K562 (cell line): ENCODE measurements around the gene ARHGEF40. TPM values are rescaled to one million over a fixed set of nuclear protein-coding genes. Genes with fewer than 3 reads are reported as not detected.

Experiments
- ARID2 ChIP-seq: fragments of 450-650 bp; IDR thresholded peaks from 2 replicates; pipeline ENCODE4 v1.6.1; 2017; ENCODE audit warnings: antibody characterized with exemption, mild to moderate bottlenecking
- CBX8 ChIP-seq: fragments of 200-600 bp; sonication (generic); IDR thresholded peaks from 2 replicates; pipeline ENCODE4 v1.6.1; 2012; ENCODE audit warnings: borderline replicate concordance, mixed run types, low read depth, mild to moderate bottlenecking, moderate library complexity, mixed read lengths, low read length, control low read depth, inconsistent platforms; ENCODE audit not compliant: poor library complexity, severe bottlenecking; ENCODE audit errors: extremely low read depth
- FUS ChIP-seq: fragments of 200-400 bp; formaldehyde crosslinking; optimal IDR thresholded peaks from 2 replicates; pipeline ENCODE3; 2017; ENCODE audit warnings: low read depth, low read length
- ILF3 ChIP-seq: fragments of 450-650 bp; IDR thresholded peaks from 2 replicates; pipeline ENCODE4 v1.6.1; 2018; ENCODE audit warnings: antibody characterized with exemption, mild to moderate bottlenecking, moderate library complexity, borderline replicate concordance
- KLF16 ChIP-seq: IDR thresholded peaks from 2 replicates; pipeline ENCODE4 v1.6.1; 2016; ENCODE audit warnings: antibody characterized with exemption
- MBD2 ChIP-seq: sonication (generic); IDR thresholded peaks from 2 replicates; pipeline ENCODE4 v1.6.1; 2016; ENCODE audit warnings: low read depth, borderline replicate concordance
- MIER1 ChIP-seq: fragments of 450-650 bp; IDR thresholded peaks from 2 replicates; pipeline ENCODE4 v1.6.1; 2016; ENCODE audit warnings: antibody characterized with exemption, mild to moderate bottlenecking, low read depth
- MYNN ChIP-seq, 2 experiments: sonication (generic); formaldehyde crosslinking in 1 of 2; IDR thresholded peaks; 2 replicates each; pipeline versions ENCODE4 v1.5.0 to v1.6.1; 2016 to 2020; ENCODE audit warnings: antibody characterized with exemption in 1 of 2, missing genetic modification reagents in 1 of 2
- PHF8 ChIP-seq: fragments of 200-600 bp; sonication (generic); IDR thresholded peaks from 2 replicates; pipeline ENCODE4 v1.6.1; 2012; ENCODE audit warnings: mixed run types, mild to moderate bottlenecking, inconsistent platforms, low read length, moderate library complexity, borderline replicate concordance
- PHTF2 ChIP-seq: fragments of 250-450 bp; sonication (Bioruptor Pico); IDR thresholded peaks from 2 replicates; pipeline ENCODE4 v1.5.0; 2021; ENCODE audit warnings: mild to moderate bottlenecking
- POLR2A ChIP-seq: fragments of 450-650 bp; conservative IDR thresholded peaks from 2 replicates; pipeline ENCODE4 v1.6.1; 2016
- PTRF ChIP-seq: fragments of 450-650 bp; IDR thresholded peaks from 2 replicates; pipeline ENCODE4 v1.6.1; 2016; ENCODE audit warnings: mild to moderate bottlenecking, missing genetic modification characterization, missing compliant biosample characterization
- RB1 ChIP-seq: fragments of 450-650 bp; IDR thresholded peaks from 2 replicates; pipeline ENCODE4 v1.6.1; 2017; ENCODE audit warnings: low read depth, mild to moderate bottlenecking
- RBM22 ChIP-seq: fragments of 200-400 bp; formaldehyde crosslinking; IDR thresholded peaks from 2 replicates; pipeline ENCODE4 v1.6.1; 2018; ENCODE audit warnings: low read length, low read depth; ENCODE audit not compliant: poor library complexity, severe bottlenecking
- SMAD3 ChIP-seq: fragments of 450-650 bp; formaldehyde crosslinking; conservative IDR thresholded peaks from 2 replicates; pipeline ENCODE4 v1.4.0; 2020; ENCODE audit warnings: mild to moderate bottlenecking
- STAT5A ChIP-seq: IDR thresholded peaks from 2 replicates; pipeline ENCODE4 v1.6.1; 2012; ENCODE audit warnings: low read length, inconsistent platforms, borderline replicate concordance
- YY1 ChIP-seq, 3 experiments: IDR thresholded peaks; 2 replicates each; pipeline ENCODE4 v1.6.1; 2011; ENCODE audit warnings: low read length in 2 of 3, mild to moderate bottlenecking in 2 of 3, moderate library complexity in 2 of 3, borderline replicate concordance in 1 of 3, control low read depth in 1 of 3, low read depth in 1 of 3; ENCODE audit not compliant: insufficient read depth in 3 of 3, insufficient replicate concordance in 2 of 3, control insufficient read depth in 1 of 3, insufficient read length in 1 of 3; ENCODE audit errors: extremely low read depth in 1 of 3
- ZKSCAN8 ChIP-seq: fragments of 200-800 bp; sonication (Bioruptor generic); IDR thresholded peaks from 2 replicates; pipeline ENCODE4 v1.6.1; 2016; ENCODE audit warnings: missing genetic modification characterization, missing compliant biosample characterization
- ZNF146 ChIP-seq: IDR thresholded peaks from one replicate; pipeline ENCODE4 v1.6.1; 2018; ENCODE audit warnings: missing compliant biosample characterization; ENCODE audit not compliant: unreplicated experiment
- ZNF3 ChIP-seq: fragments of 250-450 bp; sonication (Bioruptor Pico); IDR thresholded peaks from 2 replicates; pipeline ENCODE4 v1.5.0; 2021; ENCODE audit warnings: mild to moderate bottlenecking, moderate library complexity
- ZNF408 ChIP-seq: fragments of 250-450 bp; sonication (Bioruptor Pico); IDR thresholded peaks from 2 replicates; pipeline ENCODE4 v1.4.0; 2020; ENCODE audit warnings: low read depth, mild to moderate bottlenecking, moderate library complexity
- ZNF764 ChIP-seq: fragments of 250-450 bp; sonication (Bioruptor Pico); IDR thresholded peaks from 2 replicates; pipeline ENCODE4 v1.4.0; 2020; ENCODE audit warnings: low read depth, mild to moderate bottlenecking, moderate library complexity
- ZSCAN32 ChIP-seq: fragments of 450-650 bp; formaldehyde crosslinking; IDR thresholded peaks from 2 replicates; pipeline ENCODE4 v1.4.0; 2020; ENCODE audit warnings: mild to moderate bottlenecking, moderate library complexity
- polyA plus RNA-seq, 8 experiments: library from polyadenylated mRNA; depleted of rRNA in 4 of 8; stranded (reverse) in 5 of 8; unstranded in 3 of 8; fragments of >200 nt; fragmentation: Nextera tagmentation in 2 of 8; fragmentation: Illumina TruSeq in 1 of 8; extraction: Ambion mirVana in 2 of 8; extraction: Trizol in 1 of 8; gene quantifications; 2 replicates each; pipeline versions ENCODE4 v1.2.1 to v1.2.3, GENCODE V29; 2011 to 2014; ENCODE audit warnings: inconsistent platforms in 1 of 8, missing spikeins in 1 of 8
- total RNA-seq, 7 experiments: library from RNA; depleted of rRNA in 6 of 7; stranded (reverse); fragments of >200 nt in 6 of 7; fragmentation: Illumina TruSeq in 2 of 7; extraction: Trizol in 2 of 7; gene quantifications; 2 replicates each; pipeline versions ENCODE4 v1.2.1 to v1.2.3, GENCODE V29; 2011 to 2021; ENCODE audit warnings: low replicate concordance in 1 of 7
- TF ChIP-seq, protein P1 (sequence below), 3 experiments: fragments of 200-800 bp in 1 of 3; sonication (Bioruptor generic) in 1 of 3; sonication (generic) in 1 of 3; formaldehyde crosslinking in 1 of 3; IDR thresholded peaks; 2 replicates each; pipeline versions ENCODE4 v1.6.1 to v1.8.0; 2016 to 2022; ENCODE audit warnings: mild to moderate bottlenecking in 2 of 3, missing compliant biosample characterization in 2 of 3, missing genetic modification characterization in 2 of 3, missing genetic modification reagents in 1 of 3
- TF ChIP-seq, protein P2 (sequence below): IDR thresholded peaks from 2 replicates; pipeline ENCODE4 v1.6.1; 2016; ENCODE audit warnings: missing genetic modification characterization, missing compliant biosample characterization
- TF ChIP-seq, protein P3 (sequence below): fragments of 250-450 bp; sonication (Bioruptor Pico); IDR thresholded peaks from 2 replicates; pipeline ENCODE4 v1.9.0; 2021; ENCODE audit warnings: mild to moderate bottlenecking

The ARHGEF40 gene
- total and polyA plus RNA-seq, 9 of the 15 experiments (the other 6 are each of a cell fraction or from before 2014, with no cell fraction given): 0.42 to 6.3 (median 3.8) TPM

DNA sequence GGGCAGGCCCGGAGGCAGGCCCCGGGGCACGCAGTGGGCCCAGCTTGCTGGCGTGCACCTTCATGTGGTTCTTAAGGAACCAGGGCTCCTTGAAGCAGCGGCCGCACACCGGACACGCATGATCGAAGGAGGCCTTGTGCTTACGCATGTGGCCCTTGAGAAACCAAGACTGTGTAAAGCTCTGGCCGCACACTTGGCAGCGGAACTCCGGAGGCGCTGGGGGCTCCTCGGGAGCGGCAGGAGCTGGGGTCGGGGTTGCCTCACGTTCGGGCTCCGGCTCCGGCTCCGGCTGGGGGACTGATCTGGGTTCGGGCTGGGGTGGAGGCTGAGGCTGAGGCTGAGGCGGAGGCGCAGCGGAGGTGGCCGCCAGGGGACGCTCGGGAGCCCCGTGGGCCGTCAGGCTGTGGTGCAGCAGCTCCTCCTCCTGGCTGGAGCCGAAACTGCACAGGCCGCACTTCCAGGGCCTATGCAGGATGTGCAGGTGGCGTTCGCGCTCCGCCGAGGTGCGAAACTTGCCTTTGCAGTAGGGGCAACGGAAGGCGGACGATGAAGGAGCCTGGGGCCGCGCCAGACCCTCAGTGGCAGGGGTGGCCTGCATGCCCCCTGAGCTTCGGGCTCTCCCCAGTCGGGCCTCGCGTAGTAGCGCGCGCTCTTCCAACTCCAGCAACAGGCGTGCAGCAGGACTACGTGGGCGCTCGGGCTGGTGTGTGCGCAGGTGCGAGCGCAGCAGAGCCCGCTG, 22.3 kb downstream of the ARHGEF40 start (continued):
- TF ChIP-seq, protein P1, sequence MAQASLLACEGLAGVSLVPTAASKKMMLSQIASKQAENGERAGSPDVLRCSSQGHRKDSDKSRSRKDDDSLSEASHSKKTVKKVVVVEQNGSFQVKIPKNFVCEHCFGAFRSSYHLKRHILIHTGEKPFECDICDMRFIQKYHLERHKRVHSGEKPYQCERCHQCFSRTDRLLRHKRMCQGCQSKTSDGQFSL (CRISPR knock-in tag; IDR thresholded peaks at IDR 0.05): 0 out of 2 replicates have a peak, but pooled peaks have one; percentile 40
- TF ChIP-seq, protein P1 (tag; IDR thresholded peaks at IDR 0.05): no peak
- TF ChIP-seq ARID2 (peak; percentile 51; the same call in 1 of the 2 replicates), MYNN (IDR thresholded peaks at IDR 0.05) (no peak; the same call in 1 of the 2 replicates), MYNN (CRISPR knock-in tag; IDR thresholded peaks at IDR 0.05) (no peak), FUS (no peak), ZNF764 (no peak), SMAD3 (CRISPR knock-in tag) (no peak), ZNF408 (CRISPR knock-in tag) (no peak), ZNF3 (CRISPR knock-in tag) (no peak), PTRF (tag) (no peak), RB1 (peak; percentile 71; the same call in 1 of the 2 replicates), STAT5A (no peak), PHF8 (no peak), YY1 (IDR thresholded peaks at IDR 0.05; ENCODE audit: borderline replicate concordance in 1 of 3, control insufficient read depth in 1 of 3, extremely low read depth in 1 of 3, insufficient read depth in 3 of 3, insufficient read length in 1 of 3, insufficient replicate concordance in 2 of 3, low read depth in 1 of 3, low read length in 2 of 3) (peak in 2 of 3 experiments; percentile 42 to 64), MBD2 (no peak), ZNF146 (CRISPR knock-in tag) (no peak), MIER1 (no peak), RBM22 (no peak), POLR2A (no peak), ILF3 (no peak), KLF16 (peak; percentile 62), ZSCAN32 (no peak), CBX8 (no peak), PHTF2 (CRISPR knock-in tag) (no peak), ZKSCAN8 (no peak)
- TF ChIP-seq, protein P2, sequence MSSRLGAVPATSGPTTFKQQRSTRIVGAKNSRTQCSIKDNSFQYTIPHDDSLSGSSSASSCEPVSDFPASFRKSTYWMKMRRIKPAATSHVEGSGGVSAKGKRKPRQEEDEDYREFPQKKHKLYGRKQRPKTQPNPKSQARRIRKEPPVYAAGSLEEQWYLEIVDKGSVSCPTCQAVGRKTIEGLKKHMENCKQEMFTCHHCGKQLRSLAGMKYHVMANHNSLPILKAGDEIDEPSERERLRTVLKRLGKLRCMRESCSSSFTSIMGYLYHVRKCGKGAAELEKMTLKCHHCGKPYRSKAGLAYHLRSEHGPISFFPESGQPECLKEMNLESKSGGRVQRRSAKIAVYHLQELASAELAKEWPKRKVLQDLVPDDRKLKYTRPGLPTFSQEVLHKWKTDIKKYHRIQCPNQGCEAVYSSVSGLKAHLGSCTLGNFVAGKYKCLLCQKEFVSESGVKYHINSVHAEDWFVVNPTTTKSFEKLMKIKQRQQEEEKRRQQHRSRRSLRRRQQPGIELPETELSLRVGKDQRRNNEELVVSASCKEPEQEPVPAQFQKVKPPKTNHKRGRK (tag): no peak
- TF ChIP-seq, protein P3, sequence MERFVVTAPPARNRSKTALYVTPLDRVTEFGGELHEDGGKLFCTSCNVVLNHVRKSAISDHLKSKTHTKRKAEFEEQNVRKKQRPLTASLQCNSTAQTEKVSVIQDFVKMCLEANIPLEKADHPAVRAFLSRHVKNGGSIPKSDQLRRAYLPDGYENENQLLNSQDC (CRISPR knock-in tag): no peak
